Prostate gland (tissue), 2 donors: ENCODE results near the gene ALDH8A1. TPM values are rescaled to one million over a fixed set of nuclear protein-coding genes. Genes with fewer than 3 reads are reported as not detected.

Experiments
- DNase-seq: peaks from one replicate; pipeline ENCODE4 v3.0.0-alpha.2; 2019; ENCODE audit warnings: low spot score
- H3K27ac ChIP-seq, 2 donors: fragments of 200-600 bp; sonication (generic); 2 replicates each; pipeline ENCODE4 v1.5.1; 2017 to 2019
- H3K27me3 ChIP-seq: fragments of 200-600 bp; sonication (generic); replicated peaks from 2 replicates; pipeline ENCODE4 v1.5.1; 2019; ENCODE audit not compliant: insufficient read depth
- H3K36me3 ChIP-seq, 2 donors: fragments of 200-600 bp; sonication (generic); 1 replicate in 1 of 2; 2 replicates in 1 of 2; pipeline versions ENCODE4 v1.5.1 to v1.8.1; 2017 to 2019
- H3K4me1 ChIP-seq: fragments of 200-600 bp; sonication (generic); replicated peaks from 2 replicates; pipeline ENCODE4 v1.5.1; 2019
- H3K4me3 ChIP-seq, 2 donors: fragments of 200-600 bp; sonication (generic); 2 replicates each; pipeline ENCODE4 v1.5.1; 2017 to 2019
- H3K9me3 ChIP-seq: fragments of 200-600 bp; sonication (generic); 2 replicates; pipeline ENCODE4 v1.5.1; 2017
- POLR2A ChIP-seq: fragments of 450-650 bp; IDR thresholded peaks from one replicate; pipeline ENCODE4 v1.6.1; 2016; ENCODE audit warnings: antibody characterized with exemption, mild to moderate bottlenecking
- POLR2AphosphoS5 ChIP-seq: sonication (generic); formaldehyde crosslinking; IDR thresholded peaks from one replicate; pipeline ENCODE4 v1.6.1; 2017; ENCODE audit warnings: antibody characterized with exemption
- WGBS: methylation state at CpG from one replicate; pipeline ENCODE4 v1.1.5; 2018; 5-methylcytosine and 5-hydroxymethylcytosine counted together
- intact Hi-C: fragments of 100-400 bp; cut with DNase I; formaldehyde crosslinking; loops from one replicate; pipeline ENCODE4 v1.14.2; 2022
- total RNA-seq, 2 donors: library from RNA; depleted of rRNA; stranded (reverse); fragments of >200 nt; gene quantifications; one replicate each; pipeline ENCODE4 v1.1.0, GENCODE V29; 2016
- TF ChIP-seq, protein P1 (sequence below), 4 experiments: fragments of 200-600 bp in 2 of 4; fragments of 450-650 bp in 2 of 4; sonication (generic) in 2 of 4; IDR thresholded peaks; 1 replicate in 3 of 4; 2 replicates in 1 of 4; pipeline ENCODE4 v1.5.1; 2016 to 2019; ENCODE audit warnings: antibody characterized with exemption in 4 of 4, mild to moderate bottlenecking in 2 of 4, moderate library complexity in 2 of 4

The ALDH8A1 gene
- total RNA-seq, 2 donors from 2014 or later = 7.6 TPM; not detected in 1

DNA sequence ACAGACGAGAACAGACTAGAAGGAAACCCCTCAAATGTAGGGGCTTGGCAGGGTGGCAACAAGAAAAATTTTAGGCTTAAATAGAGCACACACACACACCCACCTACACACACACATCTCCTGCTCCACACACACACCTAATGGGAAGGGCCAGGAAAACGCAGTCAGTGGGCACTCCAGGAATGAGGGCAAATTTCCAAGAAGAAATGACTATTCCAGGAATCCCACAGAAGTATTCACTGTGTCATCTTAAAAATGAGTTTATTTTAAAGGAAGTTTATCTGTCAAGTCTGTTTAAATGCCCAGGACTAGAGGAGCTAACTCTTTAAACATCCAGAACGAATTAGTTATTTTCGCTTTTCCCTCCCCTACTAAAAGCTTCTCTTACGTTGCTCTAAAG, 13.0 kb downstream of the ALDH8A1 start:
- H3K9me3 ChIP-seq = no peaks in the 10 kb centered on the region
- H3K4me3 ChIP-seq = no peak overlapping the region
- TF ChIP-seq POLR2AphosphoS5 (no peak), POLR2A (no peak)
- TF ChIP-seq, protein P1, sequence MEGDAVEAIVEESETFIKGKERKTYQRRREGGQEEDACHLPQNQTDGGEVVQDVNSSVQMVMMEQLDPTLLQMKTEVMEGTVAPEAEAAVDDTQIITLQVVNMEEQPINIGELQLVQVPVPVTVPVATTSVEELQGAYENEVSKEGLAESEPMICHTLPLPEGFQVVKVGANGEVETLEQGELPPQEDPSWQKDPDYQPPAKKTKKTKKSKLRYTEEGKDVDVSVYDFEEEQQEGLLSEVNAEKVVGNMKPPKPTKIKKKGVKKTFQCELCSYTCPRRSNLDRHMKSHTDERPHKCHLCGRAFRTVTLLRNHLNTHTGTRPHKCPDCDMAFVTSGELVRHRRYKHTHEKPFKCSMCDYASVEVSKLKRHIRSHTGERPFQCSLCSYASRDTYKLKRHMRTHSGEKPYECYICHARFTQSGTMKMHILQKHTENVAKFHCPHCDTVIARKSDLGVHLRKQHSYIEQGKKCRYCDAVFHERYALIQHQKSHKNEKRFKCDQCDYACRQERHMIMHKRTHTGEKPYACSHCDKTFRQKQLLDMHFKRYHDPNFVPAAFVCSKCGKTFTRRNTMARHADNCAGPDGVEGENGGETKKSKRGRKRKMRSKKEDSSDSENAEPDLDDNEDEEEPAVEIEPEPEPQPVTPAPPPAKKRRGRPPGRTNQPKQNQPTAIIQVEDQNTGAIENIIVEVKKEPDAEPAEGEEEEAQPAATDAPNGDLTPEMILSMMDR (IDR thresholded peaks at IDR 0.05) = no peak
- H3K27ac ChIP-seq = no peak overlapping the region
- H3K36me3 ChIP-seq = no peaks in the 10 kb centered on the region
- no peaks in the 10 kb centered on the region for H3K4me1 ChIP-seq
- no peak for DNase-seq
- intact Hi-C loops = no loop called here
- H3K27me3 ChIP-seq = no peaks in the 10 kb centered on the region
- WGBS = 79% methylated on average over 5 of the region's 5 CpGs

DNA sequence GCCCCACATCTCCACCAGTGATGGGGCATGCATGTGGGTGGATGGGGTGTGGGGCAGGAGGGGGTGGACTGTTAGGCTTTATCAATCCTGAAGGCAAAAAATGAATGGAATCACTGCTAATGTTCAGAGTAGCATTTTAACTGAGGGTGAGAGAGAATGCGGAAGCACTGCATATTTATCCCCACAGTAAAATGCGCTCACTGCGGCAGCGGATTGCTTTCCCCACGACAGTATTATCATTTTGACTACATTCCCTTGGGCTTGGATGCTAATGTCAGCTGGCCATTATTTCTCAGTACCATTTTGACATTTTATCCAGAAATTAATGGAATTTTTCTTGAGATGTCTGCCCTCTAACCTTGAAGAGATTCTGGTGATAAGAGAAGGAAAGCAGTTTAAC, 13.4 kb downstream of the ALDH8A1 start:
- Histone ChIP-seq H3K4me3 (no peak overlapping the region), H3K9me3 (no peaks in the 10 kb centered on the region), H3K27me3 (no peaks in the 10 kb centered on the region), H3K4me1 (no peaks in the 10 kb centered on the region), H3K27ac (no peak overlapping the region), H3K36me3 (no peaks in the 10 kb centered on the region)
- DNase-seq = no peak
- WGBS = 94% methylated on average over 5 of the region's 5 CpGs
- TF ChIP-seq, protein P1 (IDR thresholded peaks at IDR 0.05) = no peak
- TF ChIP-seq POLR2AphosphoS5 = no peak
- TF ChIP-seq POLR2A = no peak
- intact Hi-C loops = no loop called here

DNA sequence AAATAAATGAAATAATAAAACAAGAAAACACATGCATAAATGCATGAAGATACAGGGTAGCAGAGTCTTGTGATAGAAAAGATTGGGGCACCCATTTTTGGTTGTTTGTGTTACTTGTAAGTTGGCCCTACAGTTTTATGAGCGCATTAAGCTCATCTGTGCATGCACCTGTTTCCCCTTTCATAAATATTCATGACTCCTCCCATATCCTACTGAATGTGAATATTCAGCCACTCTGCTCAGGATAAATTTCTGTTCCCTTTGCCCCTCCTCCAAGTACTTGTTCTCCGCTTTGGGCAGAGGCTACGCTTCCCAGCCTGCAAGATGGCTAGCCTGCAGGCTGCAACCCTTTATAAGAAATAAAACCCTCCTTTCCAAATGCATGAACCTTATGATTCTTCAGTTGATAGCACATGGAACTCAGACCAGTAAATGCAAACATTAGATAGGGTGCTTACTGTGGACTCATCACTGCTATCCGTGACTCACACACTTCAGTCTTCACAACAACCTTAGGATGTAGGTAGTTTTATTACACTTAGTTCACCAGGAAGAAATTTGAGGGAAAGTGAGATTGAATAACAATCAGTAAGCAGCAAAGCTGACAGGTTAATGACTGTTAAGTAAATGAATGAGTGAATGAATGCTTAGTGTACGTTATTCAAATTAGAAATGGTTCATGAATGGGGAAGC, 15.0 kb downstream of the ALDH8A1 start:
- no peaks in the 10 kb centered on the region for H3K9me3 ChIP-seq
- TF ChIP-seq, protein P1 (IDR thresholded peaks at IDR 0.05) = no peak
- TF ChIP-seq POLR2A = no peak
- no peak for TF ChIP-seq POLR2AphosphoS5
- intact Hi-C loops = no loop called here
- H3K4me3 ChIP-seq = no peak overlapping the region
- H3K27ac ChIP-seq = no peak overlapping the region
- H3K4me1 ChIP-seq = no peaks in the 10 kb centered on the region
- DNase-seq = no peak
- WGBS = 87% methylated on average over 5 of the region's 5 CpGs
- no peaks in the 10 kb centered on the region for H3K27me3 ChIP-seq
- H3K36me3 ChIP-seq = no peaks in the 10 kb centered on the region

DNA sequence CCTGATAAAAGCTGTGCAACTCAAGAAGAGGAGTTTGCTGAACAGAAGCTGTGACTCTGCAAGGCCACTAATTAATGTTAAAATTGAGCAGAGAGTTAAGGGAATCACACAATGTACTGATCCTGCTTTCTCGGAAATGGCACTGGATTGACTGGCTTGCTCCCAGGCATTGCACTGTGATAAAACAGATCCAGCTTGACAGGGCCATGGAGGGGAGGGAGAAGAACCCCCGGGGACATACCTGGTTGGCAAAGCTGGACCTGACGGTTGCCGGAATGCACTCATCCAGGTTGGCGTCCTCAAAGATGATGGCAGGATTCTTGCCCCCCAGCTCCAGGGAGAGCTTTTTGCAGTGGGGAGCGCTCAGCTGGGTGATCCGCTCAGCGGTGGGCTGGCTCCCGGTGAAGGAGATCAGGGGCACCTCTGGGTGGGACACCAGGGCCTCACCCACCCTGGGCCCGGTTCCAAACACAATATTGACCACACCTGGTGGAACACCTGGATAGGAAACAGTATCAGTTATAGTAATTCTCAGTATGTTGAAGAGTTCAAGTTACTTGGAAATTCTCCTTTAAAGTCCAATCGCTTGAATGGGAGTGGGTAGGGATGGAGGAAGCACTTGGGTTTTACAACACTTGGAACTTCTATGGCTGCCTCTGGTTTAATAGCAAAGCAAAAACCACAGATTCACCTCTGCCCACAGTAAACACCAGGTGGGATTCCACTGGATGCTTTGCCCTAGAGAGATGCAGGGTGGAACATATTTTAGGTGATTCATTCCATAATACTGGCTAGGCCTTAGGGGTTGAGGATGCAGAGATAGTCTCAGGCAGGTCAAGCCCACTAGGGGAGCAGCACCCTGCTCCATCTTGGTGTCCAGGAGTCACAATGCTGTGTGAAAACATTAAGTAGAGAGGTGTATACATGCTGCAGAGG, 17.1 kb downstream of the ALDH8A1 start:
- Histone ChIP-seq H3K27ac (no peak overlapping the region), H3K36me3 (no peaks in the 10 kb centered on the region), H3K9me3 (no peaks in the 10 kb centered on the region), H3K4me1 (no peaks in the 10 kb centered on the region), H3K27me3 (no peaks in the 10 kb centered on the region), H3K4me3 (no peak overlapping the region)
- no peak for DNase-seq
- WGBS = 81% methylated on average over 11 of the region's 11 CpGs
- intact Hi-C loops = no loop called here
- TF ChIP-seq POLR2AphosphoS5 (no peak), POLR2A (no peak)
- TF ChIP-seq, protein P1 (IDR thresholded peaks at IDR 0.05) = no peak
